GM12874 (cell line): ENCODE measurements around the gene COL1A2.

Experiments
- CTCF ChIP-seq: IDR thresholded peaks from 2 replicates; pipeline ENCODE4 v1.5.1; 2011; ENCODE audit warnings: low read depth, mild to moderate bottlenecking, control low read depth, low read length, moderate library complexity; ENCODE audit not compliant: insufficient read depth

COL1A2 gene

GRCh38 chr7:94382132-94382531 is 12.6 kb upstream of the COL1A2 start:
- no peak for TF ChIP-seq CTCF

GRCh38 chr7:94382746-94383145 is 11.9 kb upstream of the COL1A2 start:
- no peak for TF ChIP-seq CTCF

- TF ChIP-seq CTCF = no peak
Measured at GRCh38 chr7:94384315-94384714, 10.4 kb upstream of the COL1A2 start.

GRCh38 chr7:94386416-94386815 is 8.3 kb upstream of the COL1A2 start:
- TF ChIP-seq CTCF = no peak

- no peak for TF ChIP-seq CTCF
Measured at GRCh38 chr7:94388540-94388939, 6.2 kb upstream of the COL1A2 start.

GRCh38 chr7:94389381-94389780 is 5.3 kb upstream of the COL1A2 start:
- no peak for TF ChIP-seq CTCF

GRCh38 chr7:94391726-94392392 is 2.8 kb upstream of the COL1A2 start:
- no peak for TF ChIP-seq CTCF
